RKO (cell line): ENCODE results near the gene FAP.

Experiments
- DNase-seq: peaks from one replicate; pipeline ENCODE4 v3.0.0-alpha.2; 2016; ENCODE audit warnings: low spot score

The FAP gene

DNA sequence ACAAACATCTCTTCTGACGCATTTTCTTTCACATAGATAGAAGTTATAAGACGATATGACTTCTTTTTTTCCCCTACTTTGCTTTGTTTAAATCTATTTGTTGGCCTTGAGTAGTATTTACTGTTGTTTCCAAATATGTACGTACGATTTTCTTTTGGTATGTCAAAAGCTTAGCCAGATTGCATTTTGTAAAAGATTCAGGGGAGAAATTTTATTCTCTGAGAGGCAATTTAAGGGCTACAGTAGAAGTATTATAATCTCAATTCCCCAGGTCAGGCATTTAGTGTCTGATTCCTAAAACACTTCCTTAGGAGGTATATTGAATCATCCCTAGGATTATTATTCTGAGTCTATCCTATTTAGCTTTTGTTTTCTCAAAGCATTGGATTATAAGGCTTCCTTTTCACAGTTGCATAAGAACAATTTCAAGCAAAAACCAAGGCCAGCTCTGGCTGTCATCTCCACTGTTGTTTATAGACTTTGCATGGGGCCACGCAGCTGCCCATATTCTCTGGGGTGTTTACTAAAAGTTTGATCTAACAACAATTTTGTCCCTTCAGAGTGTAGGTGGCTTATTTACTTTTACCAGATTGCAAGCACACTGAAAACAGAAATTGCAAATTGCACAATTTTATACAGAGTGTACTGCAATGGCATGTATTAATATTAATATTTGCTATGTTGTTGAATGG, 57.6 kb downstream of the FAP start:
- DNase-seq = no peak

DNA sequence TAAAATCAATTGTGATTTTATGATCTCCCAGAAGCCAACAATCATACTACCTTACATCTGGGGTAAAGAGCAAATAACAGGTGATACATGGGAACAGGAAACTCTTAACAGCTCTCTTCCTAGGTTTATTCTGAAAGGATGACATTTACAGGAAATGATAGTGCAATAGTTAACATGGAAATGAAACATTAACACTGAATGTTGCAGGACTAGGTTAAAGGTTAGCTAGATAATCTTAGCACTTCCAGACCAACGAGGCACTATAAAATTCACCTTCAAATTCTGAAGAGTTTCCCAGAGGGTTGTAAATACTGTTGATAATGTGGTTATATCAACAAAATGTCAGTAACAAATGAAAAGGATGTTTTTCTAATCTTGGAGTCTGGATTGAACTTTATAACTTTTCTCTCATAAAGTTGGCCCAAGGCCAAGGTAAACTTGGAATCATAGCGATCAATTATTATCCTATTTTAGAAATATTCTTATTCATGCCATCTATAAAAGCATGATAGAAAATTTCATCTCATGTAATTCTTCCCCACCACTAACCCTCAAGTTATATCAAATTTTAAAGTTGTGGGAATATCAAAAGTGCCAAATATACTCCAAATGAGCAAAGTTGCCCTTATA, 58.3 kb downstream of the FAP start:
- no peak for DNase-seq

DNA sequence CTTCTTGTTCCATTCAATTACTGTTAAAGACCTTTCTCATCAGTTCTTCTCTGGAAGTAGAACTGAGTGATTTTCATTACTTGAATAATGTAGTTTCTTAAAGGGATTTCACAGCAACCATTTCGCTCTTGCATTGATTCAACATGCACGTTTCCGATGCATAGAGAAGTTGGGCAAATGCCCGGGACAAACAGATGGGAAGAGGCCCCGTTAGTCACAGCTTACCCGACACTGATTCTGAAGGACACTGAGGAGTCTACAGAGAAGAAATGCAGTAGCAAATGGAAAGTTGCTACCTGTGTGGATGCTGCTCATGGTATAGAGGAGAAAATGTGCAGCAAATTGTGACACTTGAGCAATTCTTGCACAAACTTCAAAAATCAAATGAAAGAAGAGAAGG, 58.9 kb downstream of the FAP start:
- no peak for DNase-seq

DNA sequence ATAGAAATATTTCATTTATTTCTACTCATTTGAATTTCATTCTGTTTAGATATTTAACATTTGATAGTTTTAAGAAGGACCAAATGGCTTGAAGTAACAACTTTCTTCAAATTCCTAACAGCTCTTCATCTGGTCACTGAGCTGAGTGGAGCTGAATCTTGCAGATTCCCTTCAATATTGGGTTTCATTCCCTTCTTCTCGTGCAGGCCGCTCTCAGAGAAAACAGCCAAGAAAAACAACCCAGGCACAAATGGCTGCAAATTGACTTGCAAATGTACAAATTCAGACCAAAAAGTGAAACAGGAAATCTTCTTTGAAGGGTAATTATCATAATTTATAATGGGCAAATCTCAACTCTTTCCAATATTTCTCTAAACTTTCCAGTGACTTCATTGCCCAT, 60.9 kb downstream of the FAP start:
- no peak for DNase-seq

DNA sequence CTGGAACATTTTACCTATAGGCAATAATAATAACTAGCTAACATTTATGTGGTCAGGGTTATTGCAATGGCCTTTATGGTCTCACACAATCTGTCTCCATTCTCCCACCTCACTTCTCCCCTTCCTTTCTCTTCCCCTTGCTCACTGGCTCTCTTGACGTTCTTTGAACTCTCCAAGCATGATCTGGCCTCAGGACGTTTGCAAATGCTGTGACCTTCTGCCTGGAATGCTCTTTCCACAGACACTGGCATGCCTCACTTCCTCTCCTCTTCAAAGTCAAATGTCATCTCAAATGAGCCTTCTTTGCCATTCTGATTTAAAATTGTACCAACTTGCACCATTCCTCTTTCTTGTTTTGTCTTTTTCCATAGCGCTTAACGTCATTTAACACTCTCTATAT, 65.9 kb downstream of the FAP start:
- DNase-seq = no peak

DNA sequence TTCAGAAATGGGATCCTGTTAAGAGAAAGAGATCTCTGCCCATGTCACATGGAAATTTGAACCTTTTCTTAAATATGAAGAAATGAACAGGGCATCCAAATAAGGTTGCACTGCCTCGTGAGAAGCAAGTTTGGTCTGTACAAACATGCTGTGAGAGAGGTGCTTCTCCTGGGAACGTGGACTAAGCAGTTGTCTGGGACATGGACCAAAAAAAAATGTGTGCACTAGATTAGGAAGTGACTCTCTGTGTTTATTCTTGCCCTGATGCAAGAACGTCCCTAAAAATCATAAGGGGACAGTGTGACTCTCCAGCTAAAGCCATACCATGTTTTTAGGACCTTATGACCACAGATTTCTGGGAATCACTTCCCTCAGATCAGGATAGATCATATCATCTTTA, 67.5 kb downstream of the FAP start:
- DNase-seq = no peak

DNA sequence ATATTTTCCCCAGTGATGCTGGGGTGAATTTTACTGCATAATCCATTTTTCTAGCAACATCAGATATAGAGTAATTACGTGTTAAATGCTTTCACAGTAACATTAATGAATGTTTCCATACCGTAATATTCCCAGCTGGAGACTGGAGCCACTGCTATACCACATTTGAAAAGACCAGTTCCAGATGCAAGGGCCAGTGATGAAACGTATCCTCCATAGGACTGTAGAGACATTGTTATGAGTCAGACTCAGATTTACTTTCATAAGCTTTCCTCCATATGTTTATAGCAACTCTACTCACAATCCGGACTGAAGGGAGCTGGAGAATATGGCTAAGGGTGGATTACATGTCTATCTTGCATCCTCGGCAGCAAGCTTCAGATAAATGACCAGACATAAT, 68.5 kb downstream of the FAP start:
- no peak for DNase-seq

DNA sequence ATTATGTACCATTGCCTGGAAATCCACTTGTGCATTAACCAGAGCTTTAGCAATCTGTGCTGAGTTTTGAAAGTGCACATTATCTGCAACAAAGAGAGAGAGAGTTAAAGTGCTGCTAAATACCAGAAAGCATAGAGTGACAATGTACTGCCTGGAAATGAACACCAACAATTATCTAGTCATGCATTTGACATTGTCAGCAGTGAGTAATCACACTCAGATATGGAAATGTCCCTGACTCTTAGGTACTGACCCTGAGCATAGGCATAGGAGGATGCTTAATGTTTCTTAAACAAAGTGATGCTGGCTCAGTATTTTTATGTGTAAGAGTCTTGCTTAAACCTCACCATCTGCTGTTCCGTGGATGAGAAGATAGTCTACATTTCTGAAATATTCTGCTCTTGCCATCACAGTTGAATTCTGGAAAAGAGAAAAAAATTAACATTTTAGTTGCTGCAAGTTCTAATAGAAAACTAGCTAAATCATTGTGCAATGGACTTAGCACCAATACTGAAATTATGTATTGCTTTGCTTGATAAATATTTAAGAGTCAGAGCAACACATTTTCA, 70.4 kb downstream of the FAP start:
- no peak for DNase-seq

DNA sequence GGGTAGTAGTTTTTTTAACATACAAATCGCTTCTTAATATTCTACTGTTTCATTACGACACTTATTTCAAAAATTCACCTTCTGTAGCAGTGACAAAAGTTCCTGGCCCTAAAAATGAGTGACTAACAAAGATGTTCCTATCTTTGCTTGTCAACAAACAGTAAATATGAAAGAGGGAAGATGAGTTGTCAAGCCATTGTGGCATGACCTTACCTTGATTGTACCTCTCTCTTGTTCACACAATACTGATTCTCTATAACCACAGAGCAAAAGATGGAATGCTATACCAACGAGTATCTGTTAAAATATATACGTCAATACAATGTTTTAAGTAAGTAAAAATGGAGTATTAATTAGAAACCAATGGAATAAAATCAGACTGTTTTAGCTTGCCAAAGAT, 76.5 kb downstream of the FAP start:
- DNase-seq = no peak

DNA sequence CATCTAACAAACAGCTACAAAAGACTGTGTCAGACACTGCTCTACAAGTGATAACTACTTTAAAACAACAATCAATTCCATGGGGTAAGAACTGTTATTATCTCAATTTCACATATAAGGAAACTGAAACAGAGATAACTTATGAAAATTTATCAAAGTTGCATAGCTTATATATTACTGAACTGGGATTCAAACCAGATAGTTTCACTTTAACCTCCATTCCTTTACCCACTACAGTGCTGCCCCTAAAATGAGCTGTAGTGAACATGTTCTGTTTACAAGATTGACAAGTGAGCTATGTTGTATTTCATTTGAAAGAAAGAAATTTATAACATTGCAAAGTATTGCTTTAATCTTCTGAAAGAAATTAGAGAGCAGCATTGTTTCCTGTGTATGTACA, 77.1 kb downstream of the FAP start:
- DNase-seq = no peak

DNA sequence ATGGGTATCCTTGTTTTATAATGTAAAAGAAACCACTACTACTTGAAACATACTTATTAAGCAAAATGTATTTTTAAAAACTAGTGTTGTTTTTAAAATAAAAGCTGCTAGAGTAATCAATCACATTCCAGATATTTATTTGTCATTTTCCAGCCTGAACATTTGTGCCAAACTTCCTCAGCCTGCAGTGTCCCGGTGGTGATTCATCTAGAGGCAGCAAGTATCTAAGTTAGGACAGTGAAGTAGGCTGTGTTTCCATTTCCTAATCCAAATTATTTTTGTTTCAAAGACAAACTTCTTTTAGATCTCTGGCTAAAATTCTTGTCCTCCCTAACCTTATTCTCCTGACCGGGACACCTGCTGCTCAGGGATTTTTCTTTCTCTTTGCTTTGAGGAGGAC, 78.4 kb downstream of the FAP start:
- no peak for DNase-seq

DNA sequence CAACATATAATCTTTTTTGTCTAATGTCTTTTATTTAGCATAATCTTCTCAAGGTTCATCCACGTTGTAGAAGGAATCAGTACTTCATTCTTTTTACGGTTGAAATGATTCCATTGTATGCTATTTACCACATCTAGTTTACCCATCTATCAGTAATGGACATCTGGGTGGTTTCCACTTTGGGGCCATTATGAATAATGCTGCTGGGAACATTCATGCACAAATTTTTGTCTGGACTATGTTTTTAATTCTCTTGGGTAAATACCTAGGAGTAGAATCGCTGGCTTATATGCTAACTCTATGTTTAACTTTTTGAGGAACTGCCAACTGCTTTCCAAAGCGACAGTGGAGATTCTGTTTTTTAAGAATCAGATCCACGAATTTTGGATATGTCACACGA, 83.8 kb downstream of the FAP start:
- no peak for DNase-seq

DNA sequence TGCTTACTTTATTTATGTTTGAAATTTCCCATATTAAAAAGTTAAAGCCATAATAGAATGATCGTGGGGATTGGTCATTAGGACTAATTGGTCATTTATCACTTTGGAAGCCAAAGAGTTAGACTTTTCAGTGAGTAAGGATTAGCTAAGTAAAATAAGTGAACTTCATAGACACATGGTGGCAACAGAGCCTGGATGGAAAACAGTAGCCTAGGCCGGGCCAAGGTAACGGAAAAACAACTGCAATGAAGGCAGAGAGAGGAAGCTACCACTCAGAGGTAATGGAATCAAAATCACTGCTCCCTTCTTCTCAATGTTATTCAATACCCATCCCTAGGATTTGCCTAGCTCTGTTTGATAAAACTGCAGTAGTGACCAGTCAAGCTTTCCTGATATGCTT, 87.1 kb downstream of the FAP start:
- no peak for DNase-seq

DNA sequence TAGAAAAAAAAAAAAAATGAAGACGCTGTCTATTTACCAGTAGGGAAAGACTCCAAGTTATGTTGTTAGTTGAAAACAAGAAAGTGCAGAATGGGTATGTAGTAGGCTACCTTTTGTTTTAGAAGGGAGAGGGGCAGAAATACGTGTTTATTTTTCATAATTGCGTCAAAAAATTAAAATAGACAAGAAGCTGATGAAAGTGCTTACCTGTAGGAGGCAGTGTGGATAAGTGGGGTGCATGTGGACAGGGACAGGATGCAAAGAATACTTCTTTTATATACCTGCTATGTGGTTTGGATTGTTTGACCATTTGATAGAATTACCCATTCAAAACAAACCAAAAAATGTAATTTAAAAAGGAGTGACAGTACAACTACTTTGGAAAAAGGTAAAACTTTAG, 88.2 kb downstream of the FAP start:
- no peak for DNase-seq

DNA sequence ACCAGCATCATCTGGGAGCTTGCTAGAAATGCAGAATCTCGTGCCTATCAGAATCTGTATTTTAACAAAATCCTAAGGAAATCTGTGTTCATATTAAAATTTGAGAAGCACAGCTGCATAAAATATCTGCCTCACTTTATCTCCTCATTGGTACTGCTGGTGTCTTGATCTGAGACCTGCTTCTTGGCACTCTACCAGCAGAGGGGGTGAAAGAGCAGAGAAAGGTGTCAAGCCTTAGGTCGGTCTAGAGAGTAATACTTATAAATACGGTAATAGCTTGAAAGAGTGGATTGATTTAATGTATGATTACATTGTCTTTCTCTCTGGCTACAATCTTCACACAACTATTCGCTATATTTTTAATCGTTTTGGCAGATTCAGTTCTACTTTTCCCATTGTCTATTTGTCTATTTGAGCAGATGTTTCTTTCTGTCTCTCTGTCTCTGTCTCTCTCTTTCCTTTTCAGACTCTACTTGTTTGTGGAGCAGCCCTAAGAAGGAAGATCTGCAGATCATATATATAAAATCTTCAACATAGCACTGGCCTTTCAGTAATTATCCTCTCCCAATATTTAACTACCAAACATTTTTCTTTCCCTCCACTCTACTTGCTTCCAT, 89.5 kb downstream of the FAP start:
- DNase-seq = peak; percentile 64

DNA sequence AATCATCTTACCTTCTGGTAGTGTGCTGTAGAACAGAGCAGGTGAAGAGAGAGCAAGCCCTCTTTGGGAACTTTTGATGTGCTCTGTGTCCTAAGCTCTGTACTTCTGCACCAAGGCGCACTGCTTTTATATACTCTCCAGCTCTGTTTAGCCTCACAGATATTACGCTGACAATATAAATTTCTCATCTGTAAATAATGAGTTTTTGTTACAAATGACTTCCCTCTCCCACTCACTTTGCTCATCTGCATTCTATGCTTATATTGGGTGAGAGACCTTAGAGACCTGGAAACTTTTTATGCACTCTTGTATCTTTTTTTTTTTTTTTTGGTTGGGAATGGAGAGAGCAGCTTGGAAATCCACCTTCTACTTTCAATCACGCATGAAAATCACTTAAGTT, 91.1 kb downstream of the FAP start, which contains the start of gene GCG:
TSS of gene GCG (minus strand) at position 101 of the 400 bp plus-strand sequence. CDS start 3,069 bp downstream, outside the sequence.
- DNase-seq = no peak

DNA sequence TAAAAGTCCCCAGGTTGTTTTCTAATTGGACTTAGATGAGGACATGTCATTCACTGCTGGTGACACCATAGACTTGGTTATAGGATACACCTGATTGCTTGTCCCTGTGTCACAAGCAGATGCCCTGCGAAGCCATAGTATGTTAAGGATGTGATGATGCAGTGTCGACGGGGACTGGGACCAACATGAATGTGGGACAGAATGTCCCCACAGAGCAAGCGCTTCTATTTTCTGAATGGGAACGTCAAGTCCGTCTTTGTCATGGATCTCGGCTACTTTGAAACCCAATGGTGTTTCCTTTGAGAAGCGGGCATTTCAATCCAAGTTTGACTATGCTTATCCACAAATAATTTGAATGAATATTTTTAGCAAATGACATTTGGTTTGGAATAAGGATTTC, 93.3 kb downstream of the FAP start:
- DNase-seq = no peak

DNA sequence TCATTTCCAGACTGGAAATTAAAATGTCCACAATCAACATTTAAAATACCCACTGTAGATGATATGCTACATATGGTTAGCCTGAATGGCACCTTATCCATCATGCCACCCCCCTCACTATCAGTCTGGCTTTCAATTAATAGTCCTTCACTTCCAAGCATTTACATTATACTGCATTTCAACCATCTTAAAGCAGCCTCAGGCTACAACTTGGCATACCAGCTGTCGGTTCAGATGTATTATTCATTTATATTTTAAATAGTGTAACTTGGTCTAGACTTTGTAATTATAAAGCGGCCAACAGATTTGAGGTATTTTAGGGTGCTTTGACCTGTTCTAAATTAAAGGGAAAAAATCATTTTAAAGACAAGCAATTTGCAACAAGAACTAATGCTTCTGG, 93.8 kb downstream of the FAP start:
- no peak for DNase-seq

DNA sequence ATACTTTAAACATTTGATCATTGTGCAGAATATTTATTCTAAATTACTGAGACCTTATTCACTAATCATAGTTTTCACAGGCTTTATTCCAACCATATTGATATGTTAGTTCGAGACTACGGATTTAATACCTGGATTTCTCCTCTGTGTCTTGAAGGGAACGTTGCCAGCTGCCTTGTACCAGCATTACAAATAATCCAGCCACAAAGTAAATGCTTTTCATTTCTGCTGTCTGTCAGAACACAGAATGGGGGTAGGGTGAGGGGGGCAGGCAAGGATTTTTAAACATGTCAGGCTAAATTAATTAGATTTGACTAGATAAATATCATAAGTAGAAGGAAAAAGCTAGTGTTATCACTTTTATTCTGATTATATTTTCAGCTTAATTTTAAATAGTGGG, 94.3 kb downstream of the FAP start:
- no peak for DNase-seq

DNA sequence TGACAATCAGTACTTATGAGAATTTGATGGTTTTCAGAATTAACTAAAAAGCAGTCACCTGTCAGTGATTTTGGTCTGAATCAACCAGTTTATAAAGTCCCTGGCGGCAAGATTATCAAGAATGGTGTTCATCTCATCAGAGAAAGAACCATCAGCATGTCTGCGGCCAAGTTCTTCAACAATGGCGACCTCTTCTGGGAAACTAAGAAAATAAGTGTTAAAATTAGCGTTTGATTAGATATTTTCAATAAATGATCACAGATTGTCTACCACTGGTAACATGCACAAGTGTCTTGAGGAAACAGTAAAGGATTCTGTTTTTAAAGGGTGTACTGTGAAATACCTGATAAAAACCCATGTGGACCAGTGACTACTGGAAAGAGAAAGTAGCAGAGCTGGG, 99.3 kb downstream of the FAP start:
- DNase-seq = no peak

DNA sequence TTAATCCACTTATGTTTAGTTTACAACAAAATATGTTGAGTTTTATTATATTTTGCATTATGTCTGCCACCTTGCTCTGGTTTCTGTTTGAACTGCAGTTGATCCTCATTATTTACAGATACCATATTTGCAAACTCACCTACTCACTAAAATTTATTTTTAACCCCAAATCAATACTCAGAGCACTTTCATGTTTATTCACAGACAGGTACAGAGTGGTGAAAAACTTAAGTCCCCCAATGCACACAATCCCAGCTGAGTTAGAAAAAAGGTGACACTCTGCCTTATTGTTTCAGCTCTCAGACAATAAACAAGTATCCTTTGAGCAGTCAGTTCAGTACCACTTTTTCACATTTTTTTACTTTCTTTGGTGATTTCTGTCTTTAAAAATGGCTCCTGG, 104.9 kb downstream of the FAP start:
- DNase-seq = no peak

DNA sequence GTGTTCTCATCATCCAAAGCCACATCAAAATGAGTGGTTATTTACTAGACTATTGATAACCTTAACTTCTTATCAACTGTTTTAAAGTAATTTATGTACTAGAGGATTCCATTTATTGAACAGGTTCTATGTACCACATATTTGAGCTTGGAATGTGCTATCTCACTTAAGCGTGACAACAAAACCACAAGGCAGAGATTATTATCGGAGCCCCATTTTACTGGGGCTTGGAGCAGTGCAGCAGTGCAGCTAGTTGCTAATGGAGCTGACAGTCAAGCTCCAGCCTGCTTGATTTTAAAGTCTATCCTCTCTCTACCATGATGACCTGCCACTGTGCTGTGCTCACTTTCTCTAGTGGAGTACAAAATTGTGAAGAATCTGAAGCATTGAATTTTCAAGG, 115.8 kb downstream of the FAP start:
- DNase-seq = no peak

DNA sequence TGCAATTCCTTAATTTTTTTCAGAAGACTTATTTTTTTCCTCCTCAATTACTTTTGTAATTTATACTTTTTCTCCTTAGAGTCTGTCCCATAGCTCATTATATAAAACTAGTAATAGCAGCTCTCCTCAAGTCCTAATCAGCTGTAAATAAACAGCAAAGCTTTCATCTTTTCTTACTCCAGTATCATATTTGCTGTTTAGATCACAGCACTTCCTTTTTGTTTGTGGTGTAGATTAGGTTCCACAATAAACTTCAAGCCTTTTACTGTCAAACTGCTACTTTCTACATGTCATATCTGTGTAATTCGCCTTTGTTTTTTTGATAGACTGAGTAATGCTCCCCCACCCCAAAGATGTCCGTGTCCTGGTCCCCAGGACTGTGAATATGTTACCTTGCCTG, 116.7 kb downstream of the FAP start:
- DNase-seq = no peak
